ENCODE results near the gene EXOC6B.

EXOC6B gene

DNA sequence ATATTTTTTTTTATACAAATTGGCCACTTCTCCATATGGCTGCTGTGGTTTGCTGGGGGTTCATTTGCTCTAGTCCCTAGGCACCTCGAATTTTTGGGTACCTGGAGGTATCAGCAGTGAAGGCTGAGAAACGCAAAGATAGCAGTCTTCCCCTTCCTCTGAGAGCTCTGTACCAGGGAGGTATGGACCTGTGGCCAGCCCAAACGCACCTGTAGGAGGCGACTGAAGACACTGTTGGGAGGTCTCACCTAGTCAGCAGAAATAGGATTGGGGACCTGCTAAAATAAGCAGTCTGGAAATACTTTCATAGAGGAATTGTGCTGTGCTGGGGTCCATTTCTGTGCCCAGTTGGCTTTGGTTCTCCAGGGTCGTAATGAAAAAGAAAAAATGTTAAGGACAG lies 385.9 kb downstream of the EXOC6B start:
- Histone ChIP-seq H3K36me3 (ENCODE audit: control insufficient read depth, insufficient read depth, low read length) (no peaks in the 10 kb centered on the region), H3K4me1 (no peaks in the 10 kb centered on the region), H3K27ac (no peak overlapping the region), H3K4me3 (ENCODE audit: low read depth, low read length) (no peak overlapping the region), H3K9ac (no peak overlapping the region), H3K27me3 (ENCODE audit: control insufficient read depth, insufficient read depth, low read length) (no peaks in the 10 kb centered on the region), H3K79me2 (peaks cover 3% of the 10 kb centered on the region), H3K4me2 (ENCODE audit: low read length) (no peak overlapping the region), H2AFZ (no peak overlapping the region), H3K9me3 (ENCODE audit: control insufficient read depth, low read length) (no peaks in the 10 kb centered on the region)
- TF ChIP-seq, protein P1, sequence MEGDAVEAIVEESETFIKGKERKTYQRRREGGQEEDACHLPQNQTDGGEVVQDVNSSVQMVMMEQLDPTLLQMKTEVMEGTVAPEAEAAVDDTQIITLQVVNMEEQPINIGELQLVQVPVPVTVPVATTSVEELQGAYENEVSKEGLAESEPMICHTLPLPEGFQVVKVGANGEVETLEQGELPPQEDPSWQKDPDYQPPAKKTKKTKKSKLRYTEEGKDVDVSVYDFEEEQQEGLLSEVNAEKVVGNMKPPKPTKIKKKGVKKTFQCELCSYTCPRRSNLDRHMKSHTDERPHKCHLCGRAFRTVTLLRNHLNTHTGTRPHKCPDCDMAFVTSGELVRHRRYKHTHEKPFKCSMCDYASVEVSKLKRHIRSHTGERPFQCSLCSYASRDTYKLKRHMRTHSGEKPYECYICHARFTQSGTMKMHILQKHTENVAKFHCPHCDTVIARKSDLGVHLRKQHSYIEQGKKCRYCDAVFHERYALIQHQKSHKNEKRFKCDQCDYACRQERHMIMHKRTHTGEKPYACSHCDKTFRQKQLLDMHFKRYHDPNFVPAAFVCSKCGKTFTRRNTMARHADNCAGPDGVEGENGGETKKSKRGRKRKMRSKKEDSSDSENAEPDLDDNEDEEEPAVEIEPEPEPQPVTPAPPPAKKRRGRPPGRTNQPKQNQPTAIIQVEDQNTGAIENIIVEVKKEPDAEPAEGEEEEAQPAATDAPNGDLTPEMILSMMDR (IDR thresholded peaks at IDR 0.05): no peak

DNA sequence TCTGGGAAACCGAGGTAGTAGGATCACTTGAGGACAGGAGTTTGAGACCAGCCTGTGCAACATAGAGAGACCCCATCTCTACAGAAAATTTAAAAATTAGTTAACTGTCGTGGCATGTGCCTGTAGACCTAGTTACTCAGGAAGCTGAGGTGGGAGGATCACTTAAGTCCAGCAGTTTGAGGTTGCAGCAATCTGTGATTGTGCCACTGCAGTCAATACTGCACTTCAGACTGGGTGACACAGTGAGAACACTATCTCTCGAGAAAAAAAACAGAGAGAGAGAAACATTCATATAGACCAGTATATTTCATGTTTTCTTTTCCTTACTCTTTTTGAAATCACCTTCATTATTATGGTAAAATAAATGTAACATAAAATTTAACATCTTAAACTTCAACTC lies 387.5 kb downstream of the EXOC6B start:
- Histone ChIP-seq H3K27ac (no peak overlapping the region), H3K4me2 (ENCODE audit: low read length) (no peak overlapping the region), H3K4me3 (ENCODE audit: low read depth, low read length) (no peak overlapping the region), H3K4me1 (no peaks in the 10 kb centered on the region), H3K79me2 (peaks cover 3% of the 10 kb centered on the region), H3K36me3 (ENCODE audit: control insufficient read depth, insufficient read depth, low read length) (no peaks in the 10 kb centered on the region), H3K27me3 (ENCODE audit: control insufficient read depth, insufficient read depth, low read length) (no peaks in the 10 kb centered on the region), H2AFZ (no peak overlapping the region), H3K9ac (no peak overlapping the region), H3K9me3 (ENCODE audit: control insufficient read depth, low read length) (no peaks in the 10 kb centered on the region)
- TF ChIP-seq, protein P1 (IDR thresholded peaks at IDR 0.05): no peak

DNA sequence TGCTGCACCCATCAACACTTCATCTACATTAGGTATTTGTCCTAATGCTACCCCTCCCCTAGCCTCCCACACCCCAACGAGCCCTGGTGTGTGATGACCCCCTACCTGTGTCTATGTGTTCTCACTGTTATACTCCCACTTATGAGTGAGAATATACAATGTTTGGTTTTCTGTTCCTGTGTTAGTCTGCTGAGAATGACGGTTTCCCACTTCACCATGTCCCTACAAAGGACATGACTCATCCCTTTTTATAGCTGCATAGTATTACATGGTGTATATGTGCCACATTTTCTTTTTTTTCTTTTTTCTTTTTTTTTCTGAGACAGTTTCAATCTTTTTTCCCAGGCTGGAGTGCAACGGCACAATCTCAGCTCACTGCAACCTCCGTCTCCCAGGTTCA lies 394.1 kb downstream of the EXOC6B start:
- Histone ChIP-seq H3K27me3 (ENCODE audit: control insufficient read depth, insufficient read depth, low read length) (no peaks in the 10 kb centered on the region), H3K4me1 (no peaks in the 10 kb centered on the region), H3K4me3 (ENCODE audit: low read depth, low read length) (no peak overlapping the region)

DNA sequence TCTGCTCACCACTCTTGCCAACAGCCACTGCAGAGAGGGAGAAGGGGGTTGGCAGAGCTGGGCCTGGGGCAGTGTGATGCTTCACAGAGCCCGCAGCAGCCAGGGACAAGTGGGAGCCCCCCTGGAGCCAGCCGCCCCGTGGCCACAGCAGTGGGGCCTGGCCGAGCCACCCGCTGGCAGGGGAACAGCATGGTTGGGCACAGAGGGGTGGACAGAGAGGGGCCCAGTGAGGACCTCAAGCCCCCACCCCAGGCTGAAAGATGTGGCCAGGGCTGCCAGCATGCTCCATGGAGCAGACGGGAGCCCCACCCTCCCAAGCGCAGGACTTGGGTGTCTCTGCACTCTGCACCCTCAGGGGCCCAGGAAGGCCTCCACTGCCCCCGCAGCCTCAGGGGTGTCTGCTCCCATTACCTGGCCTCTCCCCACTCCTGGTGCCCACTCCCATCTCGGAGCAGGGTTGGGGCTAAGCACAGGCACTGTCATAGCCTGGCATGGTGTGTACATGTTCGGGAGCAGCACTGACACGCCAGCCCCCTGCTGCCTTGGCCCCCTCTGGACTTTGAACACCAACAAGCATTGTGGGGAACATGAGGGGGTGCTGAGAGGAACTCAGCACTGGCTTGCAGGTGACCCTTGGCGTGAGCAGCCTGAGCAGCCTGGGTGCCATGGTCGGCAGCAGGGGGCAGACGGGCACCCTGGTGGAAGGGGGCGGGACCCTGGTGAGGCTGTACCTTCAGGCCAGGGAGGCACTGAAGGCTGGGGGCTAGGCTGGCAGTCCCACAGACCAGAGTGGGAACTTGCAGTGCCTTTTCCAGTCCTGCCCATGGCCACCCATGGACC lies 398.6 kb downstream of the EXOC6B start:
- Histone ChIP-seq H3K36me3 (ENCODE audit: control insufficient read depth, insufficient read depth, low read length) (no peaks in the 10 kb centered on the region), H3K79me2 (no peaks in the 10 kb centered on the region), H3K4me3 (ENCODE audit: low read depth, low read length) (no peak overlapping the region), H3K4me2 (ENCODE audit: low read length) (no peak overlapping the region), H3K4me1 (no peaks in the 10 kb centered on the region), H2AFZ (no peak overlapping the region), H3K27ac (no peak overlapping the region), H3K9me3 (ENCODE audit: control insufficient read depth, low read length) (no peaks in the 10 kb centered on the region), H3K9ac (no peak overlapping the region), H3K27me3 (ENCODE audit: control insufficient read depth, insufficient read depth, low read length) (no peaks in the 10 kb centered on the region)
- TF ChIP-seq, protein P1 (IDR thresholded peaks at IDR 0.05): no peak

More for the DNA sequence above, 394.1 kb downstream of the EXOC6B start:
- peaks cover 3% of the 10 kb centered on the region for H3K79me2 ChIP-seq
- H3K9me3 ChIP-seq (ENCODE audit: control insufficient read depth, low read length): no peaks in the 10 kb centered on the region
- TF ChIP-seq, protein P1 (IDR thresholded peaks at IDR 0.05): no peak
- H3K4me2 ChIP-seq (ENCODE audit: low read length): no peak overlapping the region
- no peaks in the 10 kb centered on the region for H3K36me3 ChIP-seq (ENCODE audit: control insufficient read depth, insufficient read depth, low read length)
- no peak overlapping the region for H3K9ac ChIP-seq
- no peak overlapping the region for H2AFZ ChIP-seq
- H3K27ac ChIP-seq: no peak overlapping the region

DNA sequence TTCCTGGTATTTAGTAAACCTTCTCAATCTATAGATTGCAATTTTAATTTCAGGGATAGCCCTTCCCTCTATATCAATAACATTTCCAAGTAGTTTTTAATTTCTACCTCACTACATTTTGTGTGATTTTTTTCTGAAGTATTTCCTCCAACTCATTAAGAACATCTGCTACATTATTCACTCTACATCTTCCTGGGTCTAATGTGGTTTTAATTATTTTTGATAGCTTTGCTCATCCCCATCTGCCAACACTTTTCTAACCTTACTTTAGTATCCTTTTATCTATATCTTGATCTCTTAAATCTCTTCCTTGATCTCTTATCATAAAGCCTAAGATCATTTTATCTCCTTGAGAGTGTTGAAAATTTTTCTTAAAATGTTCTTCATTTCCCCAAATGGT lies 399.8 kb downstream of the EXOC6B start:
- Histone ChIP-seq H3K9me3 (ENCODE audit: control insufficient read depth, low read length) (no peaks in the 10 kb centered on the region), H3K9ac (no peak overlapping the region), H3K79me2 (no peaks in the 10 kb centered on the region), H3K4me2 (ENCODE audit: low read length) (no peak overlapping the region), H3K27ac (no peak overlapping the region), H2AFZ (no peak overlapping the region), H3K36me3 (ENCODE audit: control insufficient read depth, insufficient read depth, low read length) (no peaks in the 10 kb centered on the region), H3K4me3 (ENCODE audit: low read depth, low read length) (no peak overlapping the region), H3K27me3 (ENCODE audit: control insufficient read depth, insufficient read depth, low read length) (no peaks in the 10 kb centered on the region), H3K4me1 (no peaks in the 10 kb centered on the region)
- TF ChIP-seq, protein P1 (IDR thresholded peaks at IDR 0.05): no peak

Measured in parathyroid adenoma (tissue), 2 donors.